NCI-H146 (cell line): Measurements from ENCODE around the gene CD82.

Experiments used
- DNase-seq: peaks from one replicate; lab custom pipeline; 2025; lab: John Stamatoyannopoulos, UW

Gene CD82

GRCh38 chr11:44577231-44577830 lies 11.9 kb downstream of the CD82 start:
- no peak for DNase-seq

DNA sequence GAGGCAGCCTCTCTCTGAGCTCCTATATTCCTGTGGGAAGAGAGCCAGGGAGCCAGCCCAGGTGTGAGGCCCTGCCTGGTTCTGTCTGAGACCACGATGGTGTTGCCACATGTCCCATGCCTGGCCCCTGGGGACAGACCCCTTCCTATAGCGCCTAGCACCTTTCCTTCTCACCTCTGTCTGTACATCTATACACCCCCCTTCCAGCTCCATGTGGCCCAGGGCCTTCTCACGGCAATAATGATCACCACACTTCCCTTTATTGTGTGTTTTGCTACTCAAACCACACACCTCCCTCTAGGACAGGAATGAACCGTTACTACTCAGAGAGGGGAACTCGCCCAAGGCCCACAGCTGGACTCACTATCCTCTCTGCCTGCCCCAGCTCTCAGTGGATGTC lies 12.8 kb downstream of the CD82 start:
- no peak for DNase-seq

DNA sequence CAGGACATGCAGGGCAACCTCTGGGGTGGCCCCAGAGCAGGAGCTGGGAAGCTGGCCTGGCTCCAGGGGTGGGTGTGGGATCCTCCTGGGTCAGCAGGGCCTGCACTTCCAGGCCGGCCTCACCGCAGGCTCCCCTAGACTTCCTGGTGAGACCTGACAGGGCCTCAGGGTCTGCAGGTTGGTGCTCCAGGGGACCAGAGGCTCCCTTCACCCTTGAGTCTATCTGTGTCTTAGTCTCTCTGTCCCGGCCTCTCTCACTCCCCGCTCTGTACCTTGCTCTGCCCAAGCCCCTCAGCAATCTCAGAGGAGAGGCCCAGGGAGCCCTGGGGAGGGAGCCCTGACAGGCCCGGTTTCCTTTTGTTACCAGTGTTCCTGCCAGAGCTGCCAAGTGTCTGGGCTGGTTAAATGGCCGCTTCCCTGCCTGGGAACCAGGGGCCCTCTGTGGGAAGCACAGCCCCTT lies 13.9 kb downstream of the CD82 start:
- no peak for DNase-seq

- no peak for DNase-seq
Observed at GRCh38 chr11:44580701-44581100, 15.2 kb downstream of the CD82 start.

DNA sequence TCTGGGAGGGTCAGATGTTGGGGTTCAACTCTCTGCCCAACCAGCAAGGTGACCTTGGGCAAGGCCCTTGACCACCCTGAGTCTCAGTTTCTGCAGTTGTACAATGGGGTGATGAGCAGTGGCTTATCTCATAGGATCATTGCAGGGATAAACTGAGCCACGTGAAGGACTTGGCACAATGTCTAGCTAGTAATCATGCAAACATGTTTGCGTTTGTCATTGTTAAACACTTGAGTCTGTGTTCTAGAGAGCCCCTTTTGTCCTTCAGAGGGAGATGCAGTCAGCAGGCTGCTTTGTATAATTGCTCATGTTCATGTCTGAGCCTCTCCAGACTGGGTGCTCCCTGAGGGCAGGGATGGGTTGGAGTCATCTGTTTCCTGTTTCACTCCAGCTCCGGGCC lies 15.8 kb downstream of the CD82 start:
- DNase-seq = no peak

DNA sequence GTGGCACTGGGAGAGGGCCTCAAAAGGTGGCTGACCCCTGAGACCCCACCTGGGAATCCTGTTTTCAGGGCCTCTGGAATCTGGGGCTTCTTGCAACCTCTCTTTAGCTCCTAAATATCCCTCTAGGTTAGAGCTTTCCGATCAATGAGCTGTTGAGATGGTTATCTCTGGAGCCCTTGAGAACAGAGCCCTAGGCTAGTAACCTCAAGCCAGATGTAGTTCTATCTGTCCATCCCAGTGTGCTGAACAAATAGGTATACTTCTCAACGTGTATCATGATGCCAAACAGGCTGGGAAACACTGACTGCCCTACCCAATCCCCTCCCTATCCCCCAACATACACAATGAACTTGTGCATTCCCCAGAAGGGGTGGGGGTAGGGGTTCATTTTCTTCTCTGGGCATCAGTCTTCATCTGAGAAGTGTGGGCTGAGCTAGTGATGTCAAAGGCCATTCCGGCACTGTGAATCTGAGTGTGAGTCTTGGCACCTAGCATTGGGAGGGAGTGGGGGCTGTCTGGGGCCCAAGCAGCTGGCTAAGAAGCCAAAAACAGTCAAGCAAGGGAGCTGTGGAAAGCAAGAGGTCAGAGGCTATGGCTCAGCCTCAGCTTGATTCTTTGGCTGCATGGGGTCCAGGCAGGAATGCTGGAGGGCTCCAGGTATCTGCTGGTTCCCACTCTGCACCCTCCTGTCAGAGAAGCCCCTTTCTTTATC lies 17.3 kb downstream of the CD82 start:
- DNase-seq = no peak

DNA sequence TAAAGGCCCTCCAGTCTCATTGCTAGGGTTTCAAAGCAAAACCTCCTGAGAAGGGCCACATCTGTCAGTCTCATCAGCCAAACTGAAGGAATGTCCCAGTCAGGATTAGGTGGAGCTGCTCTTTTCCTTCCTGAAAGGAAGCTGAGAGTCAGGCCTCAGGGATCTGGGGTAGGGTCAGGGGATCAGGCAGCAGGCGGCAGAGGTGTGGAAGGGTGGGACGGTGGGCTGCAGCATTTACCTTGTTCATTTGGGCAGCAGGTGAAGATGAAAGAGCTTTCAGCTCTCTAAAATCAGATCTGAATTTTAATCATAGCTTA lies 17.8 kb downstream of the CD82 start:
- no peak for DNase-seq

GRCh38 chr11:44585421-44585820 lies 20.0 kb downstream of the CD82 start:
- no peak for DNase-seq

GRCh38 chr11:44589301-44589700 lies 23.8 kb downstream of the CD82 start:
- DNase-seq = no peak

GRCh38 chr11:44590769-44591168 lies 25.3 kb downstream of the CD82 start:
- DNase-seq = no peak

GRCh38 chr11:44591557-44591956 lies 26.1 kb downstream of the CD82 start:
- DNase-seq = no peak

GRCh38 chr11:44592125-44592940 lies 26.9 kb downstream of the CD82 start:
- no peak for DNase-seq

GRCh38 chr11:44593251-44593650 lies 27.8 kb downstream of the CD82 start:
- no peak for DNase-seq

DNA sequence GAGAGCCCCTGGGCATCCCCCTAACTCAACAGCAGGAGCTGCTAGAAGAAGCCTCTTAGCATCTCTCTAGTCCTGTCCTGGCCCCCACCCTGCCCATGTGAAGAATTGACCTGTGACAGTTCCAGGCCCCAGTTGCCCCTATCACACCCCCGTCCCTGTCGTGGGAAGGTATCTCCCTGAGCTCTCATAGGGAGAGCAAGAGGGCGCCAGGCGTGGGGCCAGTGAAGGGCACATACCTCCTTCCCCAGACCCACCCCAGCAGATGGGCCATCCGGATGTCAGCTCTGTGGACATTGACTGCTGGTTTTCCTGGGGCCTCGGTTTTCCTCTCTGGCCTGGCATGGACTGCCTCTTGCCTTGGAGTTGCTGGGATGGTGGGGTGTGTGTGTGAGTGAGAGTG lies 29.5 kb downstream of the CD82 start:
- DNase-seq = no peak

DNA sequence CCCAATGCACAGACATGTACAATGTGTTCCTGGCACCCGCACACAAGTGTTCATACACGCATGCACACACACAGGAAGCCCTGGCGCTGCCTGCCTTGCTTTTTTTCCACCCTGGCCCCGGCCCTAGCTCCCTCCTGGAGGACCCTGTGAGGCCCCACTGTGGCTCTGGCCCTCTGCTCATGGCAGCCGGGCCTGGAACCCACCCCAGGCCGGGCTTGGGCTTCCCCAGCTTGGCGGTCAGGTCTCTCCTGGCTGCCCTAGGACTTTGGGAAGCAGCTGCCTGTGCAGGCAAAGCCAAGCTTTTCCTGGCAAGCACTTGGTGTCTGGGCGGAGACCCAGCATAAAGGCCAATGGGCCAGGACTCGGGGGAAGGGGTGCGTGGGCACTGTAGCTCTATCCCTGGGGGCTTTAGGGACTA lies 30.5 kb downstream of the CD82 start:
- no peak for DNase-seq

DNA sequence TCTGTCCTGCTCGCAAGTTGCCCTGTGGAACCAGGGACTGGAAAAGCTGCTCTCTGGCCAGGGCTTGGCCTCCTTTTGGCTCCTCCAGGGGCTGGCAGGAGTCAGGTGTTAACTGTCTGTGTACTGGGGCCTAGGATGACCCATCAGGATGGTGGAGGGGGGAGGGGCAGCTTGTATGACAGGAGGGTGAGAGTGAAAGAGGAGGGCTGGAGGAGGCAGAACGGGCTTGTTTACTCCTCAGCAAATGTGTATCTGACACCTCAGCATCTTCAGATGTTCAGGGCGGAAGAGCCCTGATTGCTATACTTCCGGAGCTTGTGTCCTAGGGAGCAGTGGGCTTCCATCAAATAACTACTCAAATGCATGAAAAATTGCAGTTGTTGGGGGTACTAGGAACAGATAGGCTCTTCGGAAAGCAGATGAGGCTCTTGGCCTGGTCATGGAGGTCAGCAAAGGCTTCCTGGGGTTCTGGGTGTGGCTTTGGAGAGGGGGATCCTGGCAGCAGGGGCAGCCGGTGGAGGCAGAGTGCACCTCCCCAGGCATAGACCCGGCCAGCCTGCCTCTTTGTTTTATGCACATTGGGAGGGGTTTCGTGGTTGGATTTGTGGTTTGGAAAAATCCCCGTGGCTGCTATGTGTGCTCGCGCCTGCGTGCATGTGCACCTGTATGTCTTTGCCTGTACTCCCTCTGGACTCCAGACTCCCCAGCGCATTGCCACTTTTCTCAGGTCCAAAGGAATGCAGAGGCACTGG lies 31.2 kb downstream of the CD82 start:
- DNase-seq = no peak

GRCh38 chr11:44597358-44598012 lies 32.0 kb downstream of the CD82 start:
- DNase-seq = no peak

GRCh38 chr11:44598831-44599230 lies 33.4 kb downstream of the CD82 start:
- DNase-seq = no peak

- no peak for DNase-seq
Observed at GRCh38 chr11:44600261-44600660, 34.8 kb downstream of the CD82 start.

- DNase-seq = no peak
Observed at GRCh38 chr11:44600839-44601383, 35.4 kb downstream of the CD82 start.

GRCh38 chr11:44601471-44602370 lies 36.3 kb downstream of the CD82 start:
- DNase-seq = no peak
